Common myeloid progenitor, CD34-positive (primary cell): ENCODE measurements around the gene ITIH6.
"Not testable (repeated sequence)": the region's sequence is repeated elsewhere in the genome, so short reads cannot be mapped to it uniquely, and the experiment has no call there.

ENCODE experiments used
- CTCF ChIA-PET: fragments of 350-600 bp; sonication (Branson Sonifier 250); formaldehyde crosslinking; loops from one replicate; lab custom pipeline; 2021; ENCODE audit warnings: antibody characterized with exemption; lab: Charles Lee
- POLR2A ChIA-PET: fragments of 350-600 bp; sonication (Branson Sonifier 250); formaldehyde crosslinking; loops from one replicate; lab custom pipeline; 2021; ENCODE audit warnings: antibody characterized with exemption; lab: Charles Lee
- DNase-seq, 3 donors: peaks; one replicate each; pipeline versions ENCODE4 v3.0.0 to v3.0.0-alpha.2; 2013
- H3K27ac ChIP-seq, 2 experiments: 1 replicate in 1 of 2; 2 replicates in 1 of 2; pipeline ENCODE4 v1.7.0; 2013; ENCODE audit warnings: inconsistent platforms in 2 of 2, low read length in 2 of 2, mild to moderate bottlenecking in 2 of 2, low read depth in 1 of 2, moderate library complexity in 1 of 2; ENCODE audit not compliant: severe bottlenecking in 2 of 2, insufficient read depth in 1 of 2, poor library complexity in 1 of 2
- H3K27me3 ChIP-seq, 5 experiments: replicated peaks in 2 of 5; 1 replicate in 3 of 5; 2 replicates in 2 of 5; pipeline versions ENCODE4 v1.6.1 to v1.7.0; 2013; ENCODE audit warnings: low read length in 4 of 5, mild to moderate bottlenecking in 2 of 5, moderate library complexity in 2 of 5, inconsistent platforms in 1 of 5; ENCODE audit not compliant: insufficient read depth in 5 of 5, control insufficient read depth in 4 of 5
- H3K36me3 ChIP-seq, 4 experiments: 1 replicate in 2 of 4; 2 replicates in 2 of 4; pipeline versions ENCODE4 v1.6.1 to v1.7.0; 2013; ENCODE audit warnings: low read length in 3 of 4, control low read depth in 1 of 4, mild to moderate bottlenecking in 1 of 4; ENCODE audit not compliant: control insufficient read depth in 4 of 4, insufficient read depth in 4 of 4
- H3K4me1 ChIP-seq, 4 experiments: 1 replicate in 3 of 4; 2 replicates in 1 of 4; pipeline versions ENCODE4 v1.6.1 to v1.7.1; 2013; ENCODE audit warnings: low read length in 3 of 4, mild to moderate bottlenecking in 3 of 4, control low read depth in 1 of 4, inconsistent platforms in 1 of 4, moderate library complexity in 1 of 4; ENCODE audit not compliant: control insufficient read depth in 4 of 4, insufficient read depth in 4 of 4; ENCODE audit errors: control extremely low read depth in 1 of 4
- H3K4me3 ChIP-seq, 7 experiments: 1 replicate in 4 of 7; 2 replicates in 3 of 7; pipeline versions ENCODE4 v1.5.1 to v1.7.0; 2013; ENCODE audit warnings: mild to moderate bottlenecking in 7 of 7, low read length in 6 of 7, moderate library complexity in 6 of 7, inconsistent platforms in 2 of 7, low read depth in 2 of 7, control low read depth in 1 of 7; ENCODE audit not compliant: insufficient read depth in 4 of 7, control insufficient read depth in 1 of 7; ENCODE audit errors: extremely low read depth in 1 of 7
- H3K9me3 ChIP-seq, 5 experiments: 1 replicate in 4 of 5; 2 replicates in 1 of 5; pipeline versions ENCODE4 v1.6.1 to v1.7.1; 2013; ENCODE audit warnings: low read length in 4 of 5, mild to moderate bottlenecking in 2 of 5, inconsistent platforms in 1 of 5, low read depth in 1 of 5, moderate library complexity in 1 of 5; ENCODE audit not compliant: control insufficient read depth in 4 of 5, insufficient read depth in 2 of 5; ENCODE audit errors: control extremely low read depth in 1 of 5
- WGBS: methylation state at CpG from one replicate; pipeline ENCODE4 v1.1.5; 2013; ENCODE audit not compliant: insufficient coverage; 5-methylcytosine and 5-hydroxymethylcytosine counted together

The ITIH6 gene

DNA sequence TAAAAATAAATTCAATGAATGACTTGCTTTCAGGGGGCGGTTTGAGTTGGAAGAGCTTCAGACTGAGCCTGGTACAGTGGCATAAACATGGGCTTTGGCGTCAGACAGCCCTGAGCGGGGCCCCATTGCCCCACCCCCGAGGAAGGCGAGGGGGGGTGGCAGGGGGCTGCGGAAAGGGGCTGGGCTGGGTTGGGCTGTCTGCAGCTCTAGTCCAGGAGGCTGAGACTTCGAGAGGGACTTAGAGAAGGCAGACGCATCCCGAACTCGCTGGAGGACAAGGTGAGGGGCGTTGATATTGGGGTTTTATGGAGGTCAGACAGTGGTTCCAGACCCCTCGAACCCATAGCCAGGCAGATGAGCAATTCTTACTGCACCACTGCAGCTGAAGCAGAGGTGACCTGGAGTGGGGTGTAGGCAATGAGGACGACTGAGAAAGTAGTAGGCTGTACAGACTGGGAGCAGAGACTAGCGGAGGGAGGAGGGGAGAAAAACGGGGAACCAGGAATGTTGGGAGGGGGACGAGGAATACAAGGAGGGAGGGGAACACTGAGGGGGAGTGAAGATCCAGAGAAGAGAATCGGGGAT, 9.6 kb upstream of the ITIH6 start, which contains the start of gene MAGED2:
Gene MAGED2 (plus strand): TSS at position 222 of the 585 bp plus-strand sequence. CDS start 1,587 bp downstream, outside the sequence.
- Histone ChIP-seq H3K36me3 (peaks cover 3 to 29% (median 17%) of the 10 kb centered on the region in 4 experiments), H3K4me3 (peak within 1 kb of the TSS; percentile 57 to 91 (median 73)), H3K27ac (peak within 1 kb of the TSS; percentile 44 to 71), H3K9me3 (no peaks in the 10 kb centered on the region), H3K27me3 (no peaks in the 10 kb centered on the region), H3K4me1 (peaks cover 0 to 8% (median 6%) of the 10 kb centered on the region in 4 experiments)
- ChIA-PET CTCF (no interaction called here), POLR2A (interaction anchor here (0.6 to 1.1 kb wide), 2 partner anchors 48 to 168 kb away, joined by 4 to 5 read pairs; no protein-coding TSS in a partner anchor)
- WGBS: 29% methylated on average over 14 of the region's 17 CpGs
- peak; percentile 36 to 68 (median 59) for DNase-seq

DNA sequence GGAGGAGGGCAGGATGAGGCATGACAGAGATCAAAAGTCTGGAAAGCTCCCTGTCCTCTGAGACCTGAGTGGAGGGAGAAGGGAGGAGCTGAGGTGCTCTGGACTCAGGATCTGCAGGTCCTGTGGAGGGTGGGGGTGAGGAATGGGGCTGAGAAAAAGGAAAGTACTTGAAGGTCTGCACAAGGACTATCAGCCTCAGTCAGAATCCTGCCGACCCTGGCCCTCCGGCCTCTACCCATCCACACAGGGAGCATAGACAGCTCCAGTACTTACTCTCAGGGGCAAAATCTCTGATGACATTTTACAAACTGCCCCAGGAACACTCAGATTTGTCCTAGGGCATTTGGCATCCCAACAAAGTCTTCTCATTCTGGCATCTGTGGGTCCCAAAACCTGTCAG, 991 bp upstream of the ITIH6 start:
- no peak for DNase-seq
- Histone ChIP-seq H3K9me3 (no peaks in the 10 kb centered on the region), H3K27ac (no peak overlapping the region), H3K4me3 (no peak overlapping the region), H3K4me1 (no peaks in the 10 kb centered on the region), H3K36me3 (no peaks in the 10 kb centered on the region), H3K27me3 (no peaks in the 10 kb centered on the region)
- 100% methylated on average over 2 of the region's 2 CpGs for WGBS
- CTCF ChIA-PET: no interaction called here
- POLR2A ChIA-PET: no interaction called here

DNA sequence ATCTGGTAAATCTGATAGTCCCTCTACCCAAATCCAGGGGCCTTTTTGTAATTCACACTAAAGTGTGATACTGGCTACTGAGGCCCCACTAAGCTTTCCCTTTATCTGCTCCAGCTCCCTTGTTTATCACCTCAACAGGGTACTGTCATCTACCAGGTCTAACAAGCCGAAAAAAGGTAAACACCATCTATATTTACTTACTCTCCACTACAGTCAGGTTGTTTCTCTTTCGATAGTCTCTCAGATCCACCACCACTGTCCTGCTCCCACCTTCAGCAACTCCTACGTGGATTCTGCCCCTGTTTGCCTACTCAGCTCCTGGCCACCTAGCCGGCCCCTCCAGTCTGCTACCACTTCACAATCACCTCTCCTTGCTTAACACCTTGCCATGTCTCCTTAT, 3.3 kb downstream of the ITIH6 start:
- Histone ChIP-seq H3K36me3 (no peaks in the 10 kb centered on the region), H3K27me3 (no peaks in the 10 kb centered on the region), H3K27ac (no peak overlapping the region), H3K4me3 (no peak overlapping the region), H3K4me1 (peaks cover 0 to 4% (median 0%) of the 10 kb centered on the region in 4 experiments), H3K9me3 (no peaks in the 10 kb centered on the region)
- 76% methylated on average over 3 of the region's 4 CpGs for WGBS
- no peak for DNase-seq
- POLR2A ChIA-PET: no interaction called here
- CTCF ChIA-PET: no interaction called here

DNA sequence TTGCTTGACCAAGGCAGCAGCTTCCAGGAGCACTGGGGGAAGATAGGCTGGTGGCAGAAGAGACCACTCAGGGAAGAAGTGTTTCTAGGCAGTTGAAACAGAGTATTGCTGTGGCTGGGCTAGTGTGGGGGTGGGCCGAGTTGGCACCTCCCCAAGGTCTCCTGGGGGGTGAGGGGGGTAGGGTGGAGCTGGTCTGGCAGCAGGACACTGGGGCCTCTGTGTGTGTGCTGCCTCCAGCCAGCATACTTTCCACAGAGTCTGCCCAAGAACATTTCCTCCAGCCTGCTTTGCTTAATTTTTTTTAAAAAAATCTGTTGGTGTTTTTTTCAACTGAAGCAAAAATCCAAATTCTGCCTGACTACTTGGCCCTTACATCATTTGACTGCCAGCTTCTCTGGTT, 4.0 kb downstream of the ITIH6 start:
- DNase-seq: no peak
- H3K4me1 ChIP-seq: peaks cover 0 to 4% (median 2%) of the 10 kb centered on the region in 4 experiments
- H3K27me3 ChIP-seq: no peaks in the 10 kb centered on the region
- no peak overlapping the region for H3K4me3 ChIP-seq
- ChIA-PET POLR2A (no interaction called here), CTCF (no interaction called here)
- no peaks in the 10 kb centered on the region for H3K9me3 ChIP-seq
- no peaks in the 10 kb centered on the region for H3K36me3 ChIP-seq
- 33% methylated on average over 1 of the region's 1 CpG for WGBS
- no peak overlapping the region for H3K27ac ChIP-seq

DNA sequence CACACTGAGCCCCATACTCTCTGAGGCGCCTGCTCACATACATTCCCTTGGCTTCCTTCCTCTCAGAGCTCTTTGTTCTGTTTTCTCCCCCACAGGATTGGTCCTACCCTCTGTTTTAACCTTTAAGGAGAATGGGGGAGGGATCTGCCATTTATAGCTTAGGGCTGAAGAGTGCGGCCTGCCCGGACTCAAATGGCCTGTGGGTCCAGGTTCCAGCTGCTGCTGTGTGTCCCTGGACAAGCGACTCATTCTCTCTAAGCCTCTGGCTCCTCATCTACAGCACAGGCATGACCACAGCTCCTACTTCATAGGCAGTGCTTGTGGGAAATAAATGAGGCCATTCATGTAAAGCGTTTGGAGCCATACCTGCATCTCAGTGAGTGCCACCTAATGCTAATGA, 8.7 kb downstream of the ITIH6 start:
- CTCF ChIA-PET, H3K36me3 ChIP-seq, H3K27ac ChIP-seq, H3K4me3 ChIP-seq, H3K9me3 ChIP-seq, DNase-seq, H3K27me3 ChIP-seq, POLR2A ChIA-PET, H3K4me1 ChIP-seq: not testable (repeated sequence)
- no CpG with 5 or more reads among the region's 5 CpGs for WGBS

DNA sequence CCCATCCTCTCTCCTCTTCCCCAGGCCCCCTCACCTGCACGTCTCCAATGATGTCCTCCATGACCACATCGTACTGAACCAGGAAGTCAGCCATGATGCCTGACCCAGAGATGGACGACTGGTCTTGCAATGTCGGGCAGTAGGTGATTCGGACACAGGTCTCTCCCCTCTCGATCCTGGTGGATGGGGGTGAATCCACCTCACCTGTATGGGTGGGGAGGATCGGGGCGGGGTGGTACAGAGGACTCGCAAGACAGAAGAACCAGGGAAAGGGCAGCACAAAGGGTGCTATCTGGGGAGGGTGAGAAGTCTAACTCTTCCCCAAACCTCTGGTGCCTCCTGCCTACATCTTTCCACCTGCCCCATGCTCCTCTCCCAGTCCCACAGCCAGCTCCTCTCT, 9.6 kb downstream of the ITIH6 start:
- H3K9me3 ChIP-seq: no peaks in the 10 kb centered on the region
- H3K27ac ChIP-seq: no peak overlapping the region
- no peaks in the 10 kb centered on the region for H3K36me3 ChIP-seq
- ChIA-PET POLR2A (no interaction called here), CTCF (no interaction called here)
- no peak for DNase-seq
- 82% methylated on average over 5 of the region's 9 CpGs for WGBS
- no peak overlapping the region for H3K4me3 ChIP-seq
- H3K4me1 ChIP-seq: peaks cover 0 to 4% (median 2%) of the 10 kb centered on the region in 4 experiments
- no peaks in the 10 kb centered on the region for H3K27me3 ChIP-seq

DNA sequence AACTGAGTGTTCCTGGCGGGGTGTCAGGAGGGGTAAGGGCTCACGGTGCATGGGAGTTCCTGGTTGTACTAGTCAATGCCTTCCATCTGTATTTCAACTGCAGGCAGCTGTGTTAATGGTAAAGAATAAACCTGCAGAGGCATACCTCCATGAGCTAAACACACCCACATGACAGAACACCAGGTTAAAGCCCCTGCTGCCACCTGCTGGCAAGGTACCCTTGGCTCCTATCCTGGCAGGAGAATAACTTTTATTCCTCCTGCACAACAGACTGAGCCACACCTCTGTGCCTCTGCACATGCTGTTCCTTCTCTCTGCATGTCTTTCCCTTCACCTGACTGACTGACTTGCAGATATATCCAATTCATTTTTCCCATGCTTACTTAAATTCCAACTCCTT, 11.1 kb downstream of the ITIH6 start:
- Histone ChIP-seq H3K27ac (no peak overlapping the region), H3K4me1 (peaks cover 0 to 4% (median 2%) of the 10 kb centered on the region in 4 experiments), H3K9me3 (no peaks in the 10 kb centered on the region), H3K27me3 (no peaks in the 10 kb centered on the region), H3K4me3 (no peak overlapping the region), H3K36me3 (no peaks in the 10 kb centered on the region)
- ChIA-PET POLR2A (no interaction called here), CTCF (no interaction called here)
- WGBS: 70% methylated on average over 2 of the region's 2 CpGs
- peak in 2 of 3 donors; percentile 17 to 33 for DNase-seq
